ENCODE results near the gene FAM20A. TPM values are rescaled to one million over a fixed set of nuclear protein-coding genes. Genes with fewer than 3 reads are reported as not detected.

The FAM20A gene
- total RNA-seq, 2 donors from 2014 or later = 2.5 to 4.4 TPM

DNA sequence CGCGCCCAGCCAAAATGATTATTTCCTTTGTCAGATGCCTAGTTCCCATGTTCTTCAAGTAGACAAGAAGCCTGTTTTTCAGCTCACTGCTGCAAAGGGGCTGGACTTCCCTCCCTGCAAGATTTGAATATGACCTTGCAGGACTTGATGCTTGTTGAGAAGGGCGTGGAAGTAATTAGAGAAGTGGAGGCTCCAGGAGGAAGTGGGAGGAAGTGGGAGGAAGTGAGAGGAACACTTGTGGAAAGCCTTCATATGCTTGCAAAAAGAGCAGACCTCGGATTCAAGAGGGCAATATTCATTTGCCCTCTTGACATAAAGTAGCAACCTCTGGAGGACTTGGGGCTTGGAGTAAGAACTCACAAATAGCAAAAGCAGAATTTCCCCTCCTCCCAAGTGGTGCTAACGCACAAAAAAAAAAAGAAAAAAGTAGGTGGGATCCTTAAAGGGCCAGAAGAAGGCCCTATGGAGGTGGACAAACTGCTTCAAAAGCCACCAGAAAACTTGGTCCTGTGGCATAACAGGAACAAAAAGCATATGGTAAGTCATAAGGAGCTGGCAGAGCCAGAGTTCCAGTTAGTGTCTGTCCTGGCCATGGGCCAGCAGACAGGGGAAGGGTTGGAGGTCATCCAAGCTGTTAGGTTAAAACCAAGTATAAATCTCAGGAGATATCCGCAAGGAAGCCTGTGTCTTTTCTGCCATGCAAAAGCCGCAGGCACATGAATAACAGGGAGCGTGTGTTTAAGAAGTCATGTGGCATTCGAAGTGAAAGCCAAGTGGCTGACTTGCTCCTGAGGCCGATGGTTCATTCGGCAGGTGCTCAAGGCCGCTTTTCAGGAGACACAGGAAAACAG, 109.6 kb downstream of the FAM20A start:
- Histone ChIP-seq H3K36me3 (no peaks in the 10 kb centered on the region), H3K4me1 (peaks cover 0 to 29% of the 10 kb centered on the region in 2 donors), H3K27me3 (no peaks in the 10 kb centered on the region), H3K9me3 (no peaks in the 10 kb centered on the region), H3K27ac (peak overlapping the region; percentile 1 to 60), H3K4me3 (no peak overlapping the region)
- DNase-seq (ENCODE audit: low spot score) = no peak
- TF ChIP-seq, protein P1, sequence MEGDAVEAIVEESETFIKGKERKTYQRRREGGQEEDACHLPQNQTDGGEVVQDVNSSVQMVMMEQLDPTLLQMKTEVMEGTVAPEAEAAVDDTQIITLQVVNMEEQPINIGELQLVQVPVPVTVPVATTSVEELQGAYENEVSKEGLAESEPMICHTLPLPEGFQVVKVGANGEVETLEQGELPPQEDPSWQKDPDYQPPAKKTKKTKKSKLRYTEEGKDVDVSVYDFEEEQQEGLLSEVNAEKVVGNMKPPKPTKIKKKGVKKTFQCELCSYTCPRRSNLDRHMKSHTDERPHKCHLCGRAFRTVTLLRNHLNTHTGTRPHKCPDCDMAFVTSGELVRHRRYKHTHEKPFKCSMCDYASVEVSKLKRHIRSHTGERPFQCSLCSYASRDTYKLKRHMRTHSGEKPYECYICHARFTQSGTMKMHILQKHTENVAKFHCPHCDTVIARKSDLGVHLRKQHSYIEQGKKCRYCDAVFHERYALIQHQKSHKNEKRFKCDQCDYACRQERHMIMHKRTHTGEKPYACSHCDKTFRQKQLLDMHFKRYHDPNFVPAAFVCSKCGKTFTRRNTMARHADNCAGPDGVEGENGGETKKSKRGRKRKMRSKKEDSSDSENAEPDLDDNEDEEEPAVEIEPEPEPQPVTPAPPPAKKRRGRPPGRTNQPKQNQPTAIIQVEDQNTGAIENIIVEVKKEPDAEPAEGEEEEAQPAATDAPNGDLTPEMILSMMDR (IDR thresholded peaks at IDR 0.05) = no peak

- Histone ChIP-seq H3K9me3 (no peaks in the 10 kb centered on the region), H3K4me3 (no peak overlapping the region), H3K27ac (no peak overlapping the region), H3K36me3 (no peaks in the 10 kb centered on the region), H3K27me3 (no peaks in the 10 kb centered on the region), H3K4me1 (peaks cover 0 to 40% of the 10 kb centered on the region in 2 donors)
- DNase-seq (ENCODE audit: low spot score) = no peak
- TF ChIP-seq, protein P1 (IDR thresholded peaks at IDR 0.05) = no peak
These were observed 111.2 kb downstream of the FAM20A start for GRCh38 chr17:68489919-68490318.

Other genes starting within 250 kb of the FAM20A start
- 10 to 100 TPM; 50.3 to 76.2 TPM for gene WIPI1, start 143.9 kb downstream of the FAM20A start, total RNA-seq
- gene PRKAR1A, start 88.9 kb downstream of the FAM20A start, total RNA-seq = 100 to 1,000 TPM; 534 to 672 TPM

Data from right atrium auricular region (tissue), 2 donors.